K562 (cell line): ENCODE results near the gene BPI. TPM values are rescaled to one million over a fixed set of nuclear protein-coding genes. Genes with fewer than 3 reads are reported as not detected.

Experiments used
- ATAC-seq: fragments of 200-7000 bp; cut with Tn5 transposase; 3 replicates; pipeline ENCODE4 v1.9.1; 2020; ENCODE audit warnings: moderate library complexity
- BruUV-seq: library from RNA; stranded (reverse); fragments of 400-500 nt; replicated peaks from 2 replicates; lab custom pipeline; 2021; lab: Mats Ljungman, UMichigan
- CTCF ChIA-PET: fragments of 300-600 bp; formaldehyde crosslinking; extraction: SDS; loops from one replicate; lab custom pipeline; 2021; ENCODE audit warnings: low intra/inter-chr PET ratio; lab: Yijun Ruan, JAX
- POLR2A ChIA-PET: fragments of 300-600, 350-650 bp; sonication (Branson Sonifier 250); formaldehyde crosslinking; extraction: SDS; loops from one replicate; lab custom pipeline; 2021; ENCODE audit warnings: antibody characterized with exemption, inconsistent platforms; lab: Yijun Ruan, JAX
- DNase-seq, 4 experiments: peaks; one replicate each; pipeline versions ENCODE4 v3.0.0 to v3.0.0-alpha.2; 2011 to 2018; ENCODE audit warnings: low spot score in 3 of 4, mixed read lengths in 3 of 4; ENCODE audit errors: extremely low read depth in 1 of 4
- FAIRE-seq: peaks from 2 replicates; lab custom pipeline; 2011; peaks lifted over from hg19 to GRCh38; lab: Jason Lieb, UNC
- H2AFZ ChIP-seq: 2 replicates; pipeline ENCODE4 v1.6.0; 2011; ENCODE audit warnings: low read depth, low read length, control low read depth, inconsistent platforms
- H3K27ac ChIP-seq: fragments of 200-600 bp; 3 replicates; pipeline ENCODE4 v1.8.0; 2011; ENCODE audit warnings: low read depth, mild to moderate bottlenecking, control low read depth, inconsistent platforms, low read length, moderate library complexity, mixed read lengths; ENCODE audit errors: extremely low read depth
- H3K27me3 ChIP-seq, 2 experiments: fragments of 300-600 bp in 1 of 2; 2 replicates in 1 of 2; 3 replicates in 1 of 2; pipeline versions ENCODE4 v1.6.0 to v1.8.0; 2011; ENCODE audit warnings: inconsistent platforms in 2 of 2, low read length in 2 of 2, mild to moderate bottlenecking in 1 of 2, mixed read lengths in 1 of 2, moderate library complexity in 1 of 2; ENCODE audit not compliant: control insufficient read depth in 2 of 2, insufficient read depth in 2 of 2
- H3K36me3 ChIP-seq: fragments of 300-600 bp; 3 replicates; pipeline ENCODE4 v1.8.0; 2011; ENCODE audit warnings: mild to moderate bottlenecking, low read length, inconsistent platforms; ENCODE audit not compliant: control insufficient read depth, insufficient read depth
- H3K4me1 ChIP-seq, 2 experiments: fragments of 200-600 bp in 1 of 2; replicated peaks in 1 of 2; 2 replicates in 1 of 2; 3 replicates in 1 of 2; pipeline versions ENCODE4 v1.5.1 to v1.8.0; 2011; ENCODE audit warnings: inconsistent platforms in 2 of 2, low read length in 2 of 2, mild to moderate bottlenecking in 1 of 2, mixed read lengths in 1 of 2, moderate library complexity in 1 of 2; ENCODE audit not compliant: control insufficient read depth in 2 of 2, insufficient read depth in 2 of 2
- H3K4me2 ChIP-seq: 2 replicates; pipeline ENCODE4 v1.6.1; 2011; ENCODE audit warnings: low read length, control low read depth, inconsistent platforms, mixed read lengths; ENCODE audit not compliant: insufficient read depth
- H3K4me3 ChIP-seq: fragments of 200-600 bp; sonication (generic), shearing (Covaris generic); 2 replicates; pipeline ENCODE4 v1.5.1; 2016; ENCODE audit warnings: control low read depth, inconsistent platforms
- H3K79me2 ChIP-seq: fragments of 200-600 bp; 3 replicates; pipeline ENCODE4 v1.8.0; 2011; ENCODE audit warnings: low read length, inconsistent platforms; ENCODE audit not compliant: control insufficient read depth, insufficient read depth
- H3K9ac ChIP-seq, 2 experiments: 2 replicates each; pipeline versions ENCODE4 v1.6.0 to v1.6.1; 2011; ENCODE audit warnings: low read depth in 2 of 2, low read length in 2 of 2, control low read depth in 1 of 2, inconsistent platforms in 1 of 2, mild to moderate bottlenecking in 1 of 2, mixed read lengths in 1 of 2; ENCODE audit not compliant: insufficient read depth in 1 of 2
- H3K9me1 ChIP-seq: one replicate; pipeline ENCODE4 v1.6.0; 2011; ENCODE audit warnings: inconsistent platforms, mild to moderate bottlenecking, low read length, moderate library complexity; ENCODE audit not compliant: control insufficient read depth, insufficient read depth
- H3K9me3 ChIP-seq: replicated peaks from 2 replicates; pipeline ENCODE4 v1.5.1; 2011; ENCODE audit warnings: low read depth, low read length, inconsistent platforms; ENCODE audit not compliant: control insufficient read depth, insufficient read depth
- H4K20me1 ChIP-seq: replicated peaks from 2 replicates; pipeline ENCODE4 v1.6.1; 2011; ENCODE audit warnings: low read length, inconsistent platforms, mixed read lengths; ENCODE audit not compliant: control insufficient read depth, insufficient read depth
- ARID3A ChIP-seq: IDR thresholded peaks from 2 replicates; pipeline ENCODE4 v1.6.1; 2012; ENCODE audit warnings: low read depth, low read length, improper control_type of control experiment, borderline replicate concordance
- EHMT2 ChIP-seq: fragments of 450-650 bp; IDR thresholded peaks from 2 replicates; pipeline ENCODE4 v1.6.1; 2018; ENCODE audit warnings: antibody characterized with exemption
- FOXM1 ChIP-seq, 2 experiments: fragments of 450-650 bp in 1 of 2; sonication (generic) in 1 of 2; formaldehyde crosslinking in 1 of 2; IDR thresholded peaks; 2 replicates each; pipeline versions ENCODE4 v1.6.1 to v1.9.0; 2017 to 2022; ENCODE audit warnings: low read depth in 2 of 2, mild to moderate bottlenecking in 2 of 2, missing genetic modification reagents in 1 of 2, moderate library complexity in 1 of 2
- GABPA ChIP-seq: fragments of 200-800 bp; sonication (Bioruptor generic); conservative IDR thresholded peaks from 2 replicates; pipeline ENCODE4 v1.6.1; 2016; ENCODE audit warnings: low read depth, missing genetic modification characterization, missing compliant biosample characterization
- HOXB6 ChIP-seq: fragments of 250-450 bp; sonication (Bioruptor Pico); IDR thresholded peaks from 2 replicates; pipeline ENCODE4 v1.5.1; 2022; ENCODE audit warnings: mild to moderate bottlenecking, borderline replicate concordance
- MEIS2 ChIP-seq: fragments of 450-650 bp; IDR thresholded peaks from 2 replicates; pipeline ENCODE4 v1.6.1; 2014; ENCODE audit warnings: mild to moderate bottlenecking; ENCODE audit not compliant: partially characterized antibody
- MIER1 ChIP-seq: fragments of 450-650 bp; IDR thresholded peaks from 2 replicates; pipeline ENCODE4 v1.6.1; 2016; ENCODE audit warnings: antibody characterized with exemption, mild to moderate bottlenecking, low read depth
- PKNOX1 ChIP-seq: fragments of 450-650 bp; IDR thresholded peaks from 2 replicates; pipeline ENCODE4 v1.6.1; 2016
- RBM34 ChIP-seq: fragments of 200-400 bp; formaldehyde crosslinking; IDR thresholded peaks from 2 replicates; pipeline ENCODE4 v1.6.1; 2018; ENCODE audit warnings: low read length, borderline replicate concordance; ENCODE audit not compliant: insufficient read depth
- RCOR1 ChIP-seq, 2 experiments: IDR thresholded peaks; 2 replicates each; pipeline ENCODE4 v1.6.1; 2012; ENCODE audit warnings: low read depth in 2 of 2, low read length in 2 of 2, borderline replicate concordance in 1 of 2, improper control_type of control experiment in 1 of 2
- SRSF7 ChIP-seq: fragments of 200-400 bp; formaldehyde crosslinking; optimal IDR thresholded peaks from 2 replicates; pipeline ENCODE3; 2017; ENCODE audit warnings: mild to moderate bottlenecking, low read depth, low read length
- ZNF324 ChIP-seq: fragments of 250-450 bp; sonication (Bioruptor Pico); IDR thresholded peaks from 2 replicates; pipeline ENCODE4 v1.4.0; 2020; ENCODE audit warnings: mild to moderate bottlenecking
- ZNF589 ChIP-seq: fragments of 200-800 bp; sonication (Bioruptor generic); IDR thresholded peaks from 2 replicates; pipeline ENCODE4 v1.6.1; 2016; ENCODE audit warnings: low read depth, missing genetic modification characterization, missing compliant biosample characterization
- WGBS: fragments of 100-300 bp; shearing (Covaris generic); methylation state at CpG from one replicate; pipeline ENCODE4 v1.1.6; 2016; ENCODE audit warnings: low coverage, mixed read lengths; ENCODE audit not compliant: insufficient coverage; ENCODE audit errors: missing lambda C conversion rate; 5-methylcytosine and 5-hydroxymethylcytosine counted together
- in situ Hi-C: fragments of 300-500 bp; cut with MboI; formaldehyde crosslinking; loops from 4 replicates; pipeline ENCODE4 v1.15.0; 2018; ENCODE audit warnings: inconsistent platforms, mixed read lengths
- intact Hi-C: fragments of 100-400 bp; cut with micrococcal nuclease; formaldehyde crosslinking; loops from 2 replicates; pipeline ENCODE4 v1.14.2; 2022
- polyA plus RNA-seq, 8 experiments: library from polyadenylated mRNA; depleted of rRNA in 4 of 8; stranded (reverse) in 5 of 8; unstranded in 3 of 8; fragments of >200 nt; fragmentation: Nextera tagmentation in 2 of 8; fragmentation: Illumina TruSeq in 1 of 8; extraction: Ambion mirVana in 2 of 8; extraction: Trizol in 1 of 8; gene quantifications; 2 replicates each; pipeline versions ENCODE4 v1.2.1 to v1.2.3, GENCODE V29; 2011 to 2014; ENCODE audit warnings: inconsistent platforms in 1 of 8, missing spikeins in 1 of 8
- total RNA-seq, 7 experiments: library from RNA; depleted of rRNA in 6 of 7; stranded (reverse); fragments of >200 nt in 6 of 7; fragmentation: Illumina TruSeq in 2 of 7; extraction: Trizol in 2 of 7; gene quantifications; 2 replicates each; pipeline versions ENCODE4 v1.2.1 to v1.2.3, GENCODE V29; 2011 to 2021; ENCODE audit warnings: low replicate concordance in 1 of 7

The BPI gene
- total and polyA plus RNA-seq, 9 of the 15 experiments (the other 6 are each of a cell fraction or from before 2014, with no cell fraction given): not detected

GRCh38 chr20:38386004-38386403 is 82.0 kb downstream of the BPI start:
- no TSS peak for BruUV-seq
- no peak overlapping the region for H3K4me2 ChIP-seq
- H3K9ac ChIP-seq: no peak overlapping the region
- no peak for DNase-seq
- no peak for ATAC-seq
- CTCF ChIA-PET: no interaction called here
- 11% methylated on average over 8 of the region's 8 CpGs for WGBS
- FAIRE-seq: no peak
- no peak overlapping the region for H3K4me3 ChIP-seq
- no peak overlapping the region for H3K27ac ChIP-seq
- no peaks in the 10 kb centered on the region; the same call in 1 of the 2 replicates for H3K9me3 ChIP-seq
- intact Hi-C loops: no loop called here
- H3K36me3 ChIP-seq: no peaks in the 10 kb centered on the region
- H3K79me2 ChIP-seq: no peaks in the 10 kb centered on the region
- peak overlapping the region; percentile 81 for H2AFZ ChIP-seq
- in situ Hi-C loops: no loop called here
- peaks cover 6 to 9% of the 10 kb centered on the region in 2 experiments; a peak in 2 of 5 replicates for H3K27me3 ChIP-seq
- H3K4me1 ChIP-seq: no peaks in the 10 kb centered on the region
- POLR2A ChIA-PET: interaction anchor here (0.6 to 0.7 kb wide), 3 partner anchors 12 to 39 kb away, joined by 3 read pairs; no protein-coding TSS in a partner anchor
- no peaks in the 10 kb centered on the region for H4K20me1 ChIP-seq
- no peaks in the 10 kb centered on the region for H3K9me1 ChIP-seq
- peak; percentile 15; the same call in 1 of the 2 replicates for TF ChIP-seq EHMT2
- no peak for TF ChIP-seq RCOR1 (IDR thresholded peaks at IDR 0.05; ENCODE audit: borderline replicate concordance in 1 of 2, low read depth in 2 of 2, low read length in 2 of 2)
- no peak for TF ChIP-seq MIER1
- peak; percentile 56 for TF ChIP-seq MEIS2
- TF ChIP-seq RBM34: no peak
- TF ChIP-seq GABPA (tag): peak; percentile 74
- TF ChIP-seq HOXB6: no peak
- no peak for TF ChIP-seq ZNF589 (CRISPR knock-in tag)
- peak; percentile 76 for TF ChIP-seq FOXM1 (IDR thresholded peaks at IDR 0.05; ENCODE audit: low read depth)
- no peak for TF ChIP-seq FOXM1 (CRISPR knock-in tag; IDR thresholded peaks at IDR 0.05; ENCODE audit: low read depth)
- TF ChIP-seq PKNOX1: peak; percentile 84
- no peak for TF ChIP-seq SRSF7
- no peak for TF ChIP-seq ZNF324 (CRISPR knock-in tag)
- TF ChIP-seq ARID3A: no peak
